ENCODE results near the gene ZNF512. TPM values are rescaled to one million over a fixed set of nuclear protein-coding genes. Genes with fewer than 3 reads are reported as not detected.

Gene ZNF512
- total and polyA plus RNA-seq, 2 donors (not counting 1 experiment from before 2014, with no cell fraction given), result 33.3 to 72.3 TPM

GRCh38 chr2:27544143-27544821 lies 38.6 kb upstream of the ZNF512 start:
- TF ChIP-seq, protein P1, sequence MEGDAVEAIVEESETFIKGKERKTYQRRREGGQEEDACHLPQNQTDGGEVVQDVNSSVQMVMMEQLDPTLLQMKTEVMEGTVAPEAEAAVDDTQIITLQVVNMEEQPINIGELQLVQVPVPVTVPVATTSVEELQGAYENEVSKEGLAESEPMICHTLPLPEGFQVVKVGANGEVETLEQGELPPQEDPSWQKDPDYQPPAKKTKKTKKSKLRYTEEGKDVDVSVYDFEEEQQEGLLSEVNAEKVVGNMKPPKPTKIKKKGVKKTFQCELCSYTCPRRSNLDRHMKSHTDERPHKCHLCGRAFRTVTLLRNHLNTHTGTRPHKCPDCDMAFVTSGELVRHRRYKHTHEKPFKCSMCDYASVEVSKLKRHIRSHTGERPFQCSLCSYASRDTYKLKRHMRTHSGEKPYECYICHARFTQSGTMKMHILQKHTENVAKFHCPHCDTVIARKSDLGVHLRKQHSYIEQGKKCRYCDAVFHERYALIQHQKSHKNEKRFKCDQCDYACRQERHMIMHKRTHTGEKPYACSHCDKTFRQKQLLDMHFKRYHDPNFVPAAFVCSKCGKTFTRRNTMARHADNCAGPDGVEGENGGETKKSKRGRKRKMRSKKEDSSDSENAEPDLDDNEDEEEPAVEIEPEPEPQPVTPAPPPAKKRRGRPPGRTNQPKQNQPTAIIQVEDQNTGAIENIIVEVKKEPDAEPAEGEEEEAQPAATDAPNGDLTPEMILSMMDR (IDR thresholded peaks at IDR 0.05), result no peak
- no peak for TF ChIP-seq EZH2 (IDR thresholded peaks at IDR 0.05; ENCODE audit: borderline replicate concordance, insufficient read depth, low read depth, low read length, poor library complexity, severe bottlenecking)
- Histone ChIP-seq H3K79me2 (ENCODE audit: control insufficient read depth, insufficient read depth, low read length) (no peaks in the 10 kb centered on the region), H3K36me3 (replicated peaks in 1 of 2; ENCODE audit: control extremely low read depth in 1 of 2, control insufficient read depth in 1 of 2, extremely low read depth in 1 of 2, insufficient read depth in 2 of 2, low read length in 1 of 2) (no peaks in the 10 kb centered on the region), H3K4me1 (ENCODE audit: control insufficient read depth in 2 of 2, insufficient read depth in 2 of 2, low read length in 2 of 2) (no peaks in the 10 kb centered on the region), H3K9ac (ENCODE audit: low read length) (no peak overlapping the region), H3K27ac (ENCODE audit: low read length in 2 of 2) (no peak overlapping the region), H2AFZ (ENCODE audit: insufficient read depth, low read depth, low read length, poor library complexity, severe bottlenecking) (no peak overlapping the region), H3K4me3 (ENCODE audit: control extremely low read depth in 1 of 5, extremely low read depth in 1 of 5, insufficient read depth in 1 of 5, low read depth in 2 of 5, low read length in 4 of 5) (no peak overlapping the region), H3K4me2 (replicated peaks; ENCODE audit: low read depth, low read length, poor library complexity, severe bottlenecking) (no peak overlapping the region), H3K9me3 (ENCODE audit: control extremely low read depth in 1 of 3, control insufficient read depth in 2 of 3, insufficient read depth in 1 of 3, low read length in 2 of 3) (no peaks in the 10 kb centered on the region), H4K20me1 (ENCODE audit: control insufficient read depth, insufficient read depth, low read length, poor library complexity, severe bottlenecking) (no peaks in the 10 kb centered on the region), H3K27me3 (replicated peaks in 1 of 4; ENCODE audit: control extremely low read depth in 1 of 4, control insufficient read depth in 3 of 4, insufficient read depth in 4 of 4, low read length in 3 of 4) (no peaks in the 10 kb centered on the region)
- no peak overlapping the region for H3K27ac Mint-ChIP-seq
- H3K4me3 Mint-ChIP-seq, result no peak overlapping the region
- ChIA-PET POLR2A (no interaction called here), CTCF (no interaction called here)
- DNase-seq (no peak), ATAC-seq (ENCODE audit: low read depth) (no peak)
- 97% methylated on average over 4 of the region's 6 CpGs for WGBS (ENCODE audit: insufficient coverage)
- peaks cover 4% of the 10 kb centered on the region for H3K9me3 Mint-ChIP-seq (ENCODE audit: insufficient read depth)
- H3K4me1 Mint-ChIP-seq, result no peaks in the 10 kb centered on the region
- H3K27me3 Mint-ChIP-seq, result no peaks in the 10 kb centered on the region
- intact Hi-C loops (cut with micrococcal nuclease), result no loop called here

GRCh38 chr2:27545348-27546141 lies 37.3 kb upstream of the ZNF512 start:
- ChIA-PET POLR2A (interaction anchor here (0.7 kb wide), 1 partner anchor 686 kb away, joined by 3 read pairs; no protein-coding TSS in a partner anchor), CTCF (no interaction called here)
- H3K9me3 ChIP-seq (ENCODE audit: control extremely low read depth in 1 of 3, control insufficient read depth in 2 of 3, insufficient read depth in 1 of 3, low read length in 2 of 3), result no peaks in the 10 kb centered on the region
- Mint-ChIP-seq H3K27me3 (no peaks in the 10 kb centered on the region), H3K4me1 (no peaks in the 10 kb centered on the region), H3K27ac (no peak overlapping the region), H3K4me3 (no peak overlapping the region), H3K9me3 (ENCODE audit: insufficient read depth) (peaks cover 4% of the 10 kb centered on the region)
- H3K4me1 ChIP-seq (ENCODE audit: control insufficient read depth in 2 of 2, insufficient read depth in 2 of 2, low read length in 2 of 2), result no peaks in the 10 kb centered on the region
- H3K9ac ChIP-seq (ENCODE audit: low read length), result no peak overlapping the region
- intact Hi-C loops (cut with micrococcal nuclease), result no loop called here
- no peaks in the 10 kb centered on the region for H3K79me2 ChIP-seq (ENCODE audit: control insufficient read depth, insufficient read depth, low read length)
- ATAC-seq (ENCODE audit: low read depth) (no peak), DNase-seq (no peak)
- H3K27me3 ChIP-seq (replicated peaks in 1 of 4; ENCODE audit: control extremely low read depth in 1 of 4, control insufficient read depth in 3 of 4, insufficient read depth in 4 of 4, low read length in 3 of 4), result no peaks in the 10 kb centered on the region
- no peak overlapping the region for H2AFZ ChIP-seq (ENCODE audit: insufficient read depth, low read depth, low read length, poor library complexity, severe bottlenecking)
- no peak overlapping the region for H3K4me3 ChIP-seq (ENCODE audit: control extremely low read depth in 1 of 5, extremely low read depth in 1 of 5, insufficient read depth in 1 of 5, low read depth in 2 of 5, low read length in 4 of 5)
- H3K4me2 ChIP-seq (replicated peaks; ENCODE audit: low read depth, low read length, poor library complexity, severe bottlenecking), result no peak overlapping the region
- 60% methylated on average over 3 of the region's 5 CpGs for WGBS (ENCODE audit: insufficient coverage)
- H4K20me1 ChIP-seq (ENCODE audit: control insufficient read depth, insufficient read depth, low read length, poor library complexity, severe bottlenecking), result no peaks in the 10 kb centered on the region
- TF ChIP-seq, protein P1 (IDR thresholded peaks at IDR 0.05), result no peak
- no peak for TF ChIP-seq EZH2 (IDR thresholded peaks at IDR 0.05; ENCODE audit: borderline replicate concordance, insufficient read depth, low read depth, low read length, poor library complexity, severe bottlenecking)
- H3K27ac ChIP-seq (ENCODE audit: low read length in 2 of 2), result no peak overlapping the region
- no peaks in the 10 kb centered on the region for H3K36me3 ChIP-seq (replicated peaks in 1 of 2; ENCODE audit: control extremely low read depth in 1 of 2, control insufficient read depth in 1 of 2, extremely low read depth in 1 of 2, insufficient read depth in 2 of 2, low read length in 1 of 2)

Data from B cell (primary cell).